ENCODE data around the gene HIVEP1.

- TF ChIP-seq POLR2A (IDR thresholded peaks at IDR 0.05; ENCODE audit: low read depth, low read length) (no peak), POLR2AphosphoS5 (IDR thresholded peaks at IDR 0.05; ENCODE audit: low read depth, low read length) (no peak), SPI1 (IDR thresholded peaks at IDR 0.05; ENCODE audit: low read depth, low read length) (no peak), TAF1 (IDR thresholded peaks at IDR 0.05; ENCODE audit: low read depth, low read length) (no peak)
These were observed 177.5 kb downstream of the HIVEP1 start for GRCh38 chr6:12189661-12190060.

All from GM12891 (cell line).